Muscle of back (tissue), 11 donors: ENCODE results near the gene ZNF883. TPM values are rescaled to one million over a fixed set of nuclear protein-coding genes. Genes with fewer than 3 reads are reported as not detected.
A peak's percentile ranks its signal among the peaks of the same experiment; 100 is the strongest.

ENCODE experiments used
- DNase-seq, 3 donors: peaks; one replicate each; pipeline versions ENCODE4 v3.0.0 to v3.0.0-alpha.2; 2013
- polyA plus RNA-seq, 10 donors: library from polyadenylated mRNA; unstranded; fragments of 120-200 nt; gene quantifications; one replicate each; pipeline ENCODE4 v1.2.1, GENCODE V29; 2013; ENCODE audit not compliant: insufficient read length in 10 of 10

Gene ZNF883
- polyA plus RNA-seq, 10 donors: 3.2 to 5.2 (median 4.2) TPM

- DNase-seq: peak in 2 of 3 donors; percentile 27 to 41
Measured at GRCh38 chr9:112925058-112925641, 86.8 kb downstream of the ZNF883 start.

DNA sequence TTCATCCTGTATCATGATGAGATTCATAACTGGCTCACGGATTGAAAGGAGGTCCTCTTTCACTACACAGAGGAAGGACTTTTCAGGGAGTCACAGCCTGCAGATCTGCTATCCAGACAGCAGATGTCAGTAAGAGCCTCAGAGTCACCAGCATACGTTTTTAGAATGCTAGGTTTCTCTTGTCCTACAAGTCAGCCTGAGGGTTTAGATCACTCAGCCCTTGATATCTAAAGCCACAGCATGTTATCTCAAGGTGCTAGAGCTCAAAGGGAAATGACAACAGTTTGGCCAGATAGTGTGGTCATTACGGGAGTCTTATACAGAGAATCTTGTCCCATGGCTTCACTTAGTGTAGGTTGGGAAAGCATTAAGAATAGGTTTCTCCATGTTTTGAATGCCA, 90.4 kb downstream of the ZNF883 start:
- peak in 2 of 3 donors; percentile 22 to 32 for DNase-seq

GRCh38 chr9:112917987-112918362, 94.0 kb downstream of the ZNF883 start:
- no peak for DNase-seq

GRCh38 chr9:112917047-112917986, 94.7 kb downstream of the ZNF883 start:
- DNase-seq: no peak

DNA sequence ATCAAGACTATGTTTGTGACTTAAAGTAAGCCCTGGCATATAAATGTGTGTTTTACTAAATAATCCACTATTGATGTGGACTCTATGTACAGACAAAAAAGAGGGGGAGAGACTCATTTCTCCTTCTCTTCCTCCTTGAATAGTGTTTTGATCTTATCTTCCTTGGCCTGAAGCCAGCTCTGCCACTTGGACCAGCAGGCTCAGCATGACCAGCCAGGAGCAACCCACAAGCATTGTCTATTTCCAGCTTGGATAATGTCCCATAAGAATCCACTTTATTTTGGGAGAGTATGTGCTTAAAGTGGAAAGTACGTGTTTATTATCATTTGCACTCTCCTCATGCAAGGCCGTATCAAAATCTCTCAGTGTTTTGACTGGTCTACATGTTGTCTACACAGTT, 97.5 kb downstream of the ZNF883 start:
- DNase-seq: no peak

- no peak for DNase-seq
Measured at GRCh38 chr9:112913326-112913725, 98.7 kb downstream of the ZNF883 start.

- no peak for DNase-seq
Measured at GRCh38 chr9:112912636-112913035, 99.4 kb downstream of the ZNF883 start.

- no peak for DNase-seq
Measured at GRCh38 chr9:112911736-112912135, 100.3 kb downstream of the ZNF883 start.

Other genes starting within 250 kb of the ZNF883 start
- under 1 TPM in 5 of 10 donors, not detected in 5; 0.07 to 0.24 (median 0.17) TPM for gene SLC46A2, start 121.3 kb downstream of the ZNF883 start, polyA plus RNA-seq
- 1 to 10 TPM; 3.7 to 5.7 (median 4.6) TPM for gene ZFP37, start 44.5 kb upstream of the ZNF883 start, polyA plus RNA-seq
- 1 to 10 TPM; 2.7 to 4.6 (median 3.4) TPM for gene SLC31A2, start 138.8 kb upstream of the ZNF883 start, polyA plus RNA-seq
- 10 to 100 TPM; 17.1 to 25.3 (median 20.2) TPM for gene FKBP15, start 209.1 kb upstream of the ZNF883 start, polyA plus RNA-seq
- 10 to 100 TPM in 7 of 10 donors, 1 to 10 TPM in 3; 6.7 to 13.2 (median 10.6) TPM for gene SLC31A1, start 209.4 kb upstream of the ZNF883 start, polyA plus RNA-seq